Activated T-cell treated with anti-CD3 and anti-CD28 coated beads for 4 hours (primary cell): Measurements from ENCODE around the gene TPSAB1.

Source experiments
- DNase-seq: peaks from one replicate; pipeline ENCODE4 v3.0.0-alpha.2; 2020

The TPSAB1 gene

GRCh38 chr16:1288813-1289476 lies 48.4 kb downstream of the TPSAB1 start:
- DNase-seq = peak; percentile 26

DNA sequence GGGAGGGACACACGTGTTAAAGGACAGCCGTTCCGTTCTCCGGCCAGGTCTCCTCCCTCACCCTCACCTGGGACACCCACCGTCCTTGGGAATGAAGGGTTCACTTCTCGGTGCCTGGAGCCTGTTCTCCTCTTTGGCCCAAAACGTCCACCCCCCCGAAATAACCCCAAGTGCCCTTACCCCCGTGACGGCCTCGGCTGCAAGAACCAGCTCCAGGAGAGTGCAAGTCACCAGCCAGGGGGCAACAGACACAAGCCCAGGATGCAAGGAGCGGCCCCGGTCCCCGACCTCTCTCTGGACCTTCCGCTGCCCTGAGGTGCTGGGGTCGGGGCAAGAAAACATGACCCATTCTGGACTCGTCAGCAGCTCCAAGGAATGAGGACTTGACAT lies 49.0 kb downstream of the TPSAB1 start:
- no peak for DNase-seq

DNA sequence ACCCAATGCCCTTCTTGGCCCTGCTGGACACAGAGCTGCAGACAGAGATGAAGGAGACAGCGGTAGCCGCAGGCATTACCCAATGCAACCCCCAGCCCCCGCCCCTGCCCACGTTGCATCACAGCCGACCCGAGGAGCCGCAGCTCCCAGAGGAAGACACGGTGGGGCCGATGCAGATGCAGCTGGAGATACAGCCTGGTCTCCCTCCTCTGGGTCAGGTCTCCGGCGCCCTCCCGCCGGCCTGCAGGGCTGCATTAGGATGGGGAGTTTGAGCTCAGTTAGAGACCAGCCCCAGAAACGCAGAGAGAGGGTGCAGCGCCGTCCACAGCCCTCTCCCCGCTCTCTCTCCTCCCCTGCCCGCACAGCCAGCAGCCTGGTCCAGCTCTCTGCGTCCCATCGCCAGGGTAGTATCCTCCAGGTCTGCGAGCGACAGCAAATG lies 49.6 kb downstream of the TPSAB1 start:
- DNase-seq = no peak

GRCh38 chr16:1290860-1291575 lies 50.5 kb downstream of the TPSAB1 start:
- DNase-seq = no peak

GRCh38 chr16:1291576-1291974 lies 51.1 kb downstream of the TPSAB1 start:
- DNase-seq = no peak
